Measurements from ENCODE around the gene ATP23.
A peak's percentile ranks its signal among the peaks of the same experiment; 100 is the strongest.

Gene ATP23

DNA sequence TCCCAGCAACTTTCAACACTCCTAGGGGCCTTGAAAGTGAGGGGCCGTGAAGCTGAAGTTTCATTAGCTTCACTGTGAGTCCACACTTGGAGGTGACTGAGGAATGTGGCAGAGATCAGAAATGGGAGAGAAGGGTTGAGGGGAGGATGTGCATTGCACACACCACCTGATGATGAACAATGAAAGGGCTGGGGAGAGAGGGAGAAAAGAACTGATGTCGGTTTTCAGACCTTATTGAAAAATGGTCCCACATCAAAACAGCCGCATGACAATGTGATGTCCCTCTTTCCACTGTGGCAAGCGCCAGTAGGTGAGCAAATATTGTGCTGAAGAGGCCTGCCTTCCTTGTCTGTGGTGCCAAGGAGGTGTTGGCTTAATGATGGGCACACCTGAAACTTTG lies 32.3 kb upstream of the ATP23 start:
- no peak for DNase-seq

DNA sequence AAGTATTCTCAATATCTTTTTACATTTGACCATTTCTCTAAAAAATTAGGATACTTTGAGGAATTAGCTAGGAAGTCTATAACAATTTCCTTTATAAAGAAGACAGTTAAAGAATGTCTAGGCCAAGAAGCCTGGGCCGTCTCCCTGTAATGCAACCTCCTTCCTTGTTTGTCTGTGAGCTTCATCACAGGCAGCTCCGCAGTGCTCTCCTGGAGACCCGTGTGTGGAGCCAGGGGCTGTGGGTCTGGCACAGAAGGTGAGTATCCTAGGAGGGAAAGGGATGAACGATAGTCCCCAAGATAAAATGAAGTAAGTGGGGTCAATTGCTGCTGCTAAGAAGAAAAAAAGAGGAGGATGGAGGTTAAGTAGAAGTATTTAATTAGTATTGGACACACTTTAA lies 31.8 kb upstream of the ATP23 start:
- no peak for DNase-seq

DNA sequence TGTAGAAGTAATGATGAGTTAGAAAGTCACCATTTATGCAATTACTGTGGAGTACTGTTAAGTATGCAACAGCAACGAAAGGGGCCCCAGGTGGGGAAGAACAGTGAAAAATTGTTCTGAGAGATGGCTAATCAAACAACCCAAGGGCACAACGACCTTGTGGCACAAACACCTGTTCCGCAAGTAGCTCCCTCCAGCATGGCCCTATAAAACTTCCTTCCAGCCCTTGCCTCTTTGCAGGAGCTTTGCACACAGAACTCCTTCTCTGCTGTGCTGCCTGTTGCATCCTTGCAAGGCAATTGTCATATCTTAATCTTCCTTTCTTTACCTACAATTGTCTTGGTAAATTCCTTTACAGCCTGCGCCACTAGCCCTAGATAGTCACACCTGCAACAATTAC lies 23.2 kb upstream of the ATP23 start:
- DNase-seq, result no peak

GRCh38 chr12:57927086-57927485 lies 14.3 kb upstream of the ATP23 start:
- no peak for DNase-seq

DNA sequence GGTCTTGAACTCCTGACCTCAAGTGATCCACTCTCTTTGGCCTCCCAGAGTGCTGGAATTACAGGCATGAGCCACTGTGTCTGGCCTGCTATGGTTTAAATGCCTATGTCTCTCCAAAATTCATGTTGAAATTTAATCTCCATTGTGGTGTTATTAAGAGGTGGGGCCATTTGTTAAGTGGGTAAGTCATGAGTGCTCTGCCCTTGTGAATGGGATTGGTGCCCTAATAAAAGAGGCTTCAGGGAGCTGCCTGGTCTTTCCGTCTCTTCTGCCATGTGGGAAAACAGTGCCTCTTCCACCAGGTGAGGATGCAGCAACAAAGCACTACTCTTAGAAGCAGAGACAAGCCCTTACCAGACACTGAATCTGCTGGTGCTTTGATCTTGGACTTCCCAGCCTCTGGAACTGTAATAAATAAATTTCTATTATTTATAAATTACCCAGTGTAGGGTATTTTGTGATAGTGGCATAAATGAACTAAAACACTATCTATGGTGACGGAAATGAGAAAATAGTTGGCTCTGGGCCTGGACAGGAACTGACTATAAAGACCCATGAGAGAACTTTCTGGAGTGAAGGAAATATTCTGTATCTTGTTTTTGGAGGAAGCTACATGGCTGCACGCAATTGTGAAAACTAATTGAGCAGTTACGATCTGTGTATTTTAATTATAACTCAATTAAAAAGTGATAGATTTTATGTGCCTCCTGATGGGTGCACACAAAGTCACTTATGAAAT lies 12.1 kb upstream of the ATP23 start:
- DNase-seq, result no peak

DNA sequence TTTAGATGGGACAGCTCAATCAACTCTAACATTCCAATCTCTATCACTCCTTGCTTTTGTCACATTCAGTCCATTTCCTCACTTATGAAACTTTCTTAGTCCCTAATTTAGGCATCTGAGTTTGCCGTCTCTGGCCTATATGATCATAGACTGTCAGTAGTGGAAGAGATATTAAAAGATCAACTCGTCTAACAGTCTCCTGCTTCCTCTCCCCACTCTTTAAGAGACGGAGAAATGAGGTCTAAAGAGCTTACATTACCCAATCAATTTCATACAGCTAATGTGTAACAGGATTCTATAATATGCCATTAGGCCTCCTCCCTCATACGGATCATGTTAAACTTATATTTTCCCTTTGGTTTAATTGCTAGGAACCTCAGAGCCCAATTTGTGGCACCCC lies 6.5 kb upstream of the ATP23 start:
- no peak for DNase-seq

DNA sequence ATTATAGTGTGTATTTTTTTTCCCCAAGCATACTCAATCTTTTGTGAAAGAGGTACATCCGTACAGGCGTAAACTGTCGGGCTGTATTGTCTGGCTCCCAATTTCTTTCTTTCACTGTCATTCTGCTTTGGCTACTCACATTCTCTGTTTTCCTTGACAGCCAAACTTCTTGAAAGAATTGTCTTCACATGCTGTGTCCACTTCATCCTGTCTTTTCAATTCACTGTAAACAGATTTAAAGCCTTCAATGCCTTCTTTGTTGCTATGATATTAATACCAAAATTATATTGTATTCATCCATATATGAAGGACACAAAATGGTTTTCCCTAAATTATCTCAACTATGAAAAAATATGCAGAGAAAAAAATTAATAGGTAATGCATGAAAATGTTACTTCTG lies 6.0 kb upstream of the ATP23 start:
- DNase-seq, result no peak

- DNase-seq, result peak; percentile 87
These were observed 5.4 kb upstream of the ATP23 start for GRCh38 chr12:57935839-57936512.

DNA sequence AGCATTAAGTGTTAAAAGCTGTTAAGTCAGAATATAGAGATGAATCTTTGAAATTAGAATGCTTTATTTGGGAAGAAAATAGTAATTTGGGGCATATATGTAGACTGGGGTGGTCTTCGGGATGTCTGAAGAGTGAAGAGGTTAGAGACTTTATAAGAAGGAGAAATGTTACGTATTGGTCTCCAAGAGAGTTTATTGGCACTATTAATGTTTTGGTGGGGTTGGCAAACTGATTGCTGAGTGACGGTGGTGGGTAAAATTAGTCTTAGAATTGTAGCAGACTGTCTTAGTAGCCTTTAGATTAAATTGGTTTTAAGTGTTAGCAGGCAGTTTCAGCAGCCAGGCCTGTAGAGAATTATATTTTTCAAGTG lies 4.9 kb upstream of the ATP23 start:
- DNase-seq, result no peak

DNA sequence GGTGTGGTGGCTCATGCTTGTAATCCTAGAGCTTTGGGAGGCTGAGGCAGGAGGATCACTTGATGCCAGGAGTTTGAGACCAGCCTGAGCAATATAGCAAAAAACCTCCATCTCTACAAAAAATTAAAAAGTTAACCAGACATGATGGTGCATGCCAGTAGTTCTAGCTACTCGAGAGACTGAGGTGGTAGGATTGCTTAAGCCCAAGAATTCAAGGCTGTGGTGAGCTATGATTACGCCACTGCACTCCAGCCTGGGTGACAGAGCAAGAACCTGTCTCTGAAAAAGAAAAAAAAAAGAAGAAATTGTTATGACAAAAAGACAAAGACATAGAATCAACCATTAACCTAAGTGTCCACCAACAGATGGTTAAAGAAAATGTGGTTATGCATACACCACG lies 2.1 kb upstream of the ATP23 start:
- no peak for DNase-seq

DNA sequence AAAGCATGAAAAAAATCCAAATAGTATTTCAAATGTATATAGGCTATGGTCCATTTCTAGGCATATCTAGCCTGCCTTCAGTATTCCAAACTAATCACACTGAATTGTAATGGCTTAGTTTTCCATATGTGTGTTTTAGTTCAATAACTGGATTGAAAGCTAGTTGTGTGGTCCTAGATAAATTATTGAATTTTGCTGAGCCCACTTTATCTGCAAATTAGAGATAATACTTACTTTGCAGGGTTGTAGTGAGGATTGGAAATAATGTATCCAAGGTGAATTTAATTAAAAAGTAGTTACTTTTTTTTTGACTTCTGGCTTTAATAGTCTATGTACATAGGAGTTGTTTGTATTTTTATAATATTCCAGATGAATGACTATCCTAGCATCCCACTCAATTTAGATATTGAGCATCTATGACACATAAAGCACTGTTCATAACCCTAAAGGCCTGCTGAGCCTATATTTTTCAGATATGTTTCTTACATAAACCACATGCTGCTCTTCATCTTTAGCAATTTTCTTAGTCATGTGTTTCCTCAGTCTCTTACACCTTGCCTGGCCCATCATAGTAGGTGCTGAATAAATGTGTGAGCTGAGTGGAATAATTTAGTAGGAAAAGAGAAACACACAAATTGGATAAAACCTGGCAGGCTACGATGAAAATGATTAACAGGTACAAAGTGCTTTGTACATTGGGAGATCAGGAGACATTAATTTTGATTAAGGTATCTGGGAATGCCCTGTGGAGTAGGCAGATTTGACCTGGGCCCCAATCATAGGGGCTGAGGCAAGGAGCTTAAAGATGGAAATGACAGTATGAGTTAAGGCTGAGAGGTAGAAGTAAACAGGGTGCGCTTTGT lies 1.1 kb upstream of the ATP23 start:
- no peak for DNase-seq

- DNase-seq, result no peak
These were observed 527 bp upstream of the ATP23 start for GRCh38 chr12:57940915-57941164.

DNA sequence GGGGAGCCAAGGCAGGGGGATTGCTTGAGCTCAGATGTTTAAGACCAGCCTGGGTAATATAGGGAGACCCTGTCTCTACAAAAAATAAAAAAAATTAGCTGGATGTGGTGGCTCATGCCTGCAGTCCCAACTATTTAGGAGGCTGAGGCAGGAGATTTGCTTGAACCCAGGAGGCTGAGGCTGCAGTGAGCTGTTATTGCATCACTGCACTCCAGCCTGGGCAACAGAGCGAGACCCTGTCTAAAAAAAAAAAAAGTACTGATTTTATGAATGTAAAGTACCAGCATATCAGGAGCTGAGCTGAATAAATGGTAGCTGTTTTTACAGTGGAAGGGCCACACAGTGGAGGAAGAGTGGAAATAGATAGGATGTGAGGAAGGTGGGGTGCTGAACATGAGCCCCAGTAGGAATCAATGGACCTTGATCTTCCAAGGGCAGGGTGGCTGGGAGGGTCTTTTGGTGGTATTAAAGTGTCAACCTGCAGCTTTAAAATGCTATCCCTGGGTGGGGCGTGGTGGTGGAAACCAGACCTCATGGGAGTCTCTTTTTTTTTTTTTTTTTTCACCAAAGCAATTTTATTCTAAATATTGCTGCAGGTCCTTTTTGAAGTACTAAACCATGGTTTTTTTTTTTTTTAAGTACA lies 2.2 kb downstream of the ATP23 start:
- DNase-seq, result no peak

GRCh38 chr12:57944313-57945023 lies 3.1 kb downstream of the ATP23 start:
- no peak for DNase-seq

GRCh38 chr12:57952766-57953165 lies 11.4 kb downstream of the ATP23 start:
- DNase-seq, result no peak

- no peak for DNase-seq
These were observed 13.4 kb downstream of the ATP23 start for GRCh38 chr12:57954768-57955167.

DNA sequence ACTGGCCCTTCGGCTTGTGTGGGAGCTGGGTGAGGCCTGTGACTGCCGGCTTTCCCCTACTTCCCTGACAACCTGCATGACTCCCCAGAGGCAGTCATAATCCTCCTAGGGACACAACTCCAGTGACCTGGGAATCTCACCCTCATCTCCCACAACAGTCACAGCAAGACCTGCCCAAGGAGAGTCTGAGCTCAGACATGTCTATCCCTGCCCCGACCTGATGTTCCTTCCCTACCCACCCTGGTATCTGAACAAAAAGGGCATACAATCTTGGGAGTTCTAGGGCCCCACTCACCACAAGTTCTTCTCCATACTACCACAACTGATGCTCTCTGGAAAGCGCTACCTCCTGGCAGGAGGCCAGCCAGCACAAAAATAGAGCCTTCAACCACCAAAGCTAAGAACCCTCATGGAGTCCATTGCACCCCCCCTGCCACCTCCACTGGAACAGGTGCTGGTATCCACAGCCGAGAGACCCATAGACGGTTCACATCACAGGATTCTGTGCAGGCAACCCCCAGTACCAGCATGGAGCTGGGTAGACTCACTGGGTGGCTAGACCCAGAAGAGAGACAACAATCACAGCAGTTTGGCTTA lies 16.8 kb downstream of the ATP23 start:
- DNase-seq, result no peak

DNA sequence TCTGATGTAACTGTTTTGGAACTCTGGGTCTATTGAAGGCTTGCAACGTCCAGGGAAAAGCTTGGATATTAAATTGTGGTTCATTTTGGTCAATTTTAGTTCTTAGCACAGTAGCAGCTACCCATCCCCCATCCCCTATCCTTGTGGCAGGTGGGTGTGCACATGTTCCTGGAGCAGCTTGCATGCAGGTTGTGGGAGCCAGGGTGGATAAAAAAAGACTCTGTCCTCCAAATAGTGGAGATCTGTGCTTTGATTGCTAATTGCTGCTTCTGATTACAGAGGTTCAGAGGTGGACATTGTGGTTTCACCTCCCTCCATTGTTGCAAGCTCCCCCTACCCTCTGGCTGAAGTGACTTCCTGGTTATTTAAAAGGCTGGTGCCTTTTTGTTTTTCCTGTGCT lies 23.1 kb downstream of the ATP23 start:
- DNase-seq, result no peak

GRCh38 chr12:57965766-57966165 lies 24.4 kb downstream of the ATP23 start:
- no peak for DNase-seq

GRCh38 chr12:57966536-57966935 lies 25.2 kb downstream of the ATP23 start:
- DNase-seq, result no peak

DNA sequence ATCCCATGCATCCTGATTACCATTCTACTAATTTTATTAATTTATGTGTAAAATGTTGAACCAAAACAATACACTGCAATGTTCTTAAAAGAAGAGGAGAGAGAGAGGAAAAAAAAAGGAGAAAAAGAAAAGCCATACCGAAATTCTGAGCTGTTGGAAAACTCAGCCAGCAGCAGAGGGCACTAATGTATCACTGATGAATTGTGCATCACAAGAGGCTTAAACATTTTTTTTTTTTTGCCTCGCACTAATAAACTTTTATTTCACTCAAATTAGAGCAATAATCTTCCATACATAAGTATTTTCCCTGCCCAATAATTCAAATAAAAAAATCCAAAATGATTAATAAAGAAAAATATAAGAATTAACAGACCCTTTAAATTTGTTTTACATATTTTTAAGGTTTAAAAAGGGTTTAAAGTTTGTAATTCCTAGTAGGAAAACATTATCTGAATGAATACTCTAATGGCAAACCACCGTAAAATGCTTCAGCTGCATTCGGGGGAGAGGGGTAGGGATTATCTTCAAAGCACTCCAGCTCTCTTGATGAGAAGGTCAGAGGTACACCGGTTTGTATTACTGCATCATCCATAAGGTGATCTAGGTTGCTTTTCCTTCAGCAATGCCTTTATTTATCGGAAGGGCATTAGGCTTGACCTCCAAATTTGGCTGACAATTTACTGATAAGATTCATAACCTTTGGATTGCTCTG lies 41.9 kb downstream of the ATP23 start:
- DNase-seq, result no peak

All from stimulated activated naive CD4-positive, alpha-beta T cell treated with Interleukin-2 at 50 U/mL for 16 hours (primary cell).